ENCODE results near the gene BST2.

BST2 gene

GRCh38 chr19:17445526-17446165, 40.2 kb upstream of the BST2 start:
- no peak for TF ChIP-seq EZH2 (IDR thresholded peaks at IDR 0.05; ENCODE audit: borderline replicate concordance, low read length)
- no peak for TF ChIP-seq CTCF (IDR thresholded peaks at IDR 0.05; ENCODE audit: low read length)
- Histone ChIP-seq H3K27me3 (ENCODE audit: insufficient read depth, low read length) (peaks cover 7% of the 10 kb centered on the region; the same call in 1 of the 2 replicates), H3K4me2 (ENCODE audit: low read length) (no peak overlapping the region), H3K79me2 (ENCODE audit: insufficient read depth, low read length) (no peaks in the 10 kb centered on the region), H3K9ac (ENCODE audit: low read length) (no peak overlapping the region), H3K36me3 (ENCODE audit: insufficient read depth, low read length) (no peaks in the 10 kb centered on the region), H3K4me1 (ENCODE audit: insufficient read depth, low read length, severe bottlenecking) (no peaks in the 10 kb centered on the region), H3F3A (ENCODE audit: insufficient read depth, low read length) (no peaks in the 10 kb centered on the region), H3K4me3 (ENCODE audit: low read depth, low read length, poor library complexity, severe bottlenecking) (no peak overlapping the region), H2AFZ (ENCODE audit: low read length) (no peak overlapping the region), H3K9me2 (ENCODE audit: low read depth, low read length) (no peaks in the 10 kb centered on the region), H4K20me1 (ENCODE audit: insufficient read depth, low read length) (no peaks in the 10 kb centered on the region), H3K9me3 (ENCODE audit: low read length) (peaks cover 4% of the 10 kb centered on the region; the same call in 1 of the 2 replicates), H3K27ac (ENCODE audit: low read depth, low read length, poor library complexity, severe bottlenecking) (no peak overlapping the region)

DNA sequence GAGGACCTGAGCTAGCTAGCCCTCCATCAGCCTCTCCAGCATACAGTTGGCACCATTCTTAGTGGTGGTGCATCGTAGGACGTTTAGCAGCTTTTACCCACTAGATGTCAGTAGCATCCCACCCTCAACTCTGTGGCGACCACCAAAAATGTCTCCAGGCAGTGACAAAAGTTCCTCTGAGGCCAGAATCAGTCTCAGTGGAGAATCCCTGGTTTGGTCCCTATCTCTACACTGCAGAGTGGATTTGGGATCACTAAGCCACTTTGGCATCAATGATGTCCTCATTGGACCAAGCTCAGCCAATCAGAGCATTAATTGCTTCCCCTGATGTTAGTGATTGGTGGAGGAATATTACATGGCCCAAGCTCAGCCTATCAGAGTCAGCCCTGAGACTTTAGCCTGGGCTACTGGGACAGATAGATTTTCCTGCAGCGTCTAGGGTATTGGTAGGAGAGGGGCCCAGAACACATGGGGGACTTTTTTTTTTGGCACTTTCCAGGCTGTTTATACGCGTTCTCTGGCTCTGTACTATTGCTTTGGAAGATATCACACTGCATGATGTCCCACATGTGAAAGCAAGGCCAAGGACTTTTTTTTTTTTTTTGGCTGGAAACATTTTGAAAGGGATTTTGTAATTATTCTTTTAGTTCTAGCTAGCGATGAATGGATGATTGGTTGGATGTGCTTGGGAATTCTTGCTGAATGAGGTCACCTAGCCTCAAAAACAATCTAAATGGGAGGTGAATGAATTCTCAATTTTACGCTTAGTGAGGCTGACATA, 36.0 kb upstream of the BST2 start:
- no peaks in the 10 kb centered on the region for H3K79me2 ChIP-seq (ENCODE audit: insufficient read depth, low read length)
- TF ChIP-seq EZH2 (IDR thresholded peaks at IDR 0.05; ENCODE audit: borderline replicate concordance, low read length) (no peak), CTCF (IDR thresholded peaks at IDR 0.05; ENCODE audit: low read length) (peak; percentile 63)
- H3K4me3 ChIP-seq (ENCODE audit: low read depth, low read length, poor library complexity, severe bottlenecking), result no peak overlapping the region
- peaks cover 8% of the 10 kb centered on the region; the same call in 1 of the 2 replicates for H3K27me3 ChIP-seq (ENCODE audit: insufficient read depth, low read length)
- H3K36me3 ChIP-seq (ENCODE audit: insufficient read depth, low read length), result no peaks in the 10 kb centered on the region
- no peaks in the 10 kb centered on the region for H3K9me2 ChIP-seq (ENCODE audit: low read depth, low read length)
- H4K20me1 ChIP-seq (ENCODE audit: insufficient read depth, low read length), result no peaks in the 10 kb centered on the region
- H2AFZ ChIP-seq (ENCODE audit: low read length), result no peak overlapping the region
- peaks cover 4% of the 10 kb centered on the region; the same call in 1 of the 2 replicates for H3K9me3 ChIP-seq (ENCODE audit: low read length)
- no peak overlapping the region for H3K4me2 ChIP-seq (ENCODE audit: low read length)
- H3K27ac ChIP-seq (ENCODE audit: low read depth, low read length, poor library complexity, severe bottlenecking), result no peak overlapping the region
- H3F3A ChIP-seq (ENCODE audit: insufficient read depth, low read length), result no peaks in the 10 kb centered on the region
- no peak overlapping the region for H3K9ac ChIP-seq (ENCODE audit: low read length)
- no peaks in the 10 kb centered on the region for H3K4me1 ChIP-seq (ENCODE audit: insufficient read depth, low read length, severe bottlenecking)

DNA sequence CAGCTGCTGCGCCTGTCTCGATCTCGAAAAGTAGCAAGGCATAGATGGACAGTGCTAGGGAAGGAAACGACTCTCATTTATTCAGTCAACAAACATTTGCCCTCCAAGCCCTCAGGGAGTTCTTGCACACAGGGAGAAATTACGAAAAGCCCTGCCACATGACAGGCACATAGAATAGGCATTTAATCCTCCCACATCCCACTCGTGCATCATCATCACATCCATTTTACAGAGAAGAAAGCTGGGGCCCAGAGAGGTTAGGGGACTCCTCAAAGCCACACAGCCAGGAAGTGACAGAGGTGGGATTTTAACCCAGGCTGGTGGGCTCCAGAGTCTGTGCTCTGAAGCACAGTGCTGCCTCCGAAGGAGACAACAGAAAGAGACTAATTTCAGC, 31.4 kb upstream of the BST2 start:
- Histone ChIP-seq H3K9me2 (ENCODE audit: low read depth, low read length) (no peaks in the 10 kb centered on the region), H3K36me3 (ENCODE audit: insufficient read depth, low read length) (no peaks in the 10 kb centered on the region), H3F3A (ENCODE audit: insufficient read depth, low read length) (no peaks in the 10 kb centered on the region), H3K4me3 (ENCODE audit: low read depth, low read length, poor library complexity, severe bottlenecking) (no peak overlapping the region), H3K27ac (ENCODE audit: low read depth, low read length, poor library complexity, severe bottlenecking) (no peak overlapping the region), H2AFZ (ENCODE audit: low read length) (no peak overlapping the region), H3K4me2 (ENCODE audit: low read length) (no peak overlapping the region), H3K9me3 (ENCODE audit: low read length) (peaks cover 4% of the 10 kb centered on the region; the same call in 1 of the 2 replicates), H3K9ac (ENCODE audit: low read length) (no peak overlapping the region), H4K20me1 (ENCODE audit: insufficient read depth, low read length) (no peaks in the 10 kb centered on the region), H3K79me2 (ENCODE audit: insufficient read depth, low read length) (no peaks in the 10 kb centered on the region), H3K27me3 (ENCODE audit: insufficient read depth, low read length) (peaks cover 9% of the 10 kb centered on the region; the same call in 1 of the 2 replicates), H3K4me1 (ENCODE audit: insufficient read depth, low read length, severe bottlenecking) (no peaks in the 10 kb centered on the region)
- TF ChIP-seq CTCF (IDR thresholded peaks at IDR 0.05; ENCODE audit: low read length) (no peak), EZH2 (IDR thresholded peaks at IDR 0.05; ENCODE audit: borderline replicate concordance, low read length) (no peak)
